ENCODE results near the gene CP.
"Not testable (repeated sequence)": the region's sequence is repeated elsewhere in the genome, so short reads cannot be mapped to it uniquely, and the experiment has no call there.

Gene CP

GRCh38 chr3:149221783-149222517 is at the start of gene CP:
TSS of gene CP (minus strand) at chr3:149221829. CDS start at chr3:149221792, 37 bp downstream.
- DNase-seq, result no peak

DNA sequence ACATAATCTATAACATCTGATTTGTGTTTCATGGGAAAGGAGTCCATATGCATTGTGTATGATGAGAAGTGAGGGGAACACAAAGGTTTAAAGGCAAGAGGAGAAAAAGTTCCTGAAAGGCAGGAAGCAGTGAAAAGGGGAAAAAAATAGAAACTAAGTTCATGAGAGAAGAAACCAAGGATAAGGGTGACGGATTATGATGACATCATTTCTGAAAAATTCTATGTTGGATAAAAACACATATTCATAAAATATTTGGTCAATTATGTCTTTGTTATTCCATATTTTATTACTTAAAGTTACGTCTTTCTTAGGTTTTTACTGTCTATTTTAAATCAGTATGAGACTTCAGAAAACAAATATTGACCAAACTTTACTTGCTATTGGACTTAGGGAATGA is 48.6 kb upstream of the CP start:
- no peak for DNase-seq

DNA sequence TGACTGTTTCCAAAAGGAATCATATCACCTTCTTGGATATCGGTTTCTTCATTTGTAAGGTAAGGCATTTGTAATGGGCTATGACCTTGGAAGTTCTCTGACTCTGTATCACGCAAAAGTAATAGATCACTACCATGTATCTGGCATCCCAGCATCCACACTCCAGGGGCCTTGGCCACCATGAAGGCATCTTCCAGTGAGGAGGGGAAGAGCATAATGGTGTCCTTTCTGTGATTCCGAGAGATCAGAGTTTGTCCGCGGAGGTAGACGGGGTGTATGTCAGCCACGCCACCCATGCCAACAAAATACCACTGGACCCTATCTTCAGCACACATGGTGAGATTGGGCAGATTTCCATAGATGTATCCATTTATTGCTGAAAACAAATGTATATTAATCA is 48.1 kb upstream of the CP start:
- no peak for DNase-seq

DNA sequence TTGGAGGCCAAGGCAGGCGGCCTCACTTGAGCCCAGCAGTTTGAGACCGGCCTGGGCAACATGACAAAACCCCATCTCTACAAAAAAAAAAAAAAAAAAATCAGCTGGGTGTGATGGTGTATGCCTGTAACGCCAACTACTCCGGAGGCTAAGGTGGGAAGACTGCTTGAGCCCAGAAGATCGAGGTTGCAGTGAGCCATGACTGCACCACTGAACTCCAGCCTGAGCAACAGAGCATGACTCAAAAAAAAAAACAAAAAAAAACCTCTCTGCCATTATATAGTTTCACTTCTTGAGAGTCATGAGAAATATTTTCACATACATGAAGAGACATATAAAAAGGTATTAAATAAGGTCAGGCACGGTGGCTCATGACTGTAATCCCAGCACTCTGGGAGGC is 45.9 kb upstream of the CP start:
- DNase-seq, result no peak

DNA sequence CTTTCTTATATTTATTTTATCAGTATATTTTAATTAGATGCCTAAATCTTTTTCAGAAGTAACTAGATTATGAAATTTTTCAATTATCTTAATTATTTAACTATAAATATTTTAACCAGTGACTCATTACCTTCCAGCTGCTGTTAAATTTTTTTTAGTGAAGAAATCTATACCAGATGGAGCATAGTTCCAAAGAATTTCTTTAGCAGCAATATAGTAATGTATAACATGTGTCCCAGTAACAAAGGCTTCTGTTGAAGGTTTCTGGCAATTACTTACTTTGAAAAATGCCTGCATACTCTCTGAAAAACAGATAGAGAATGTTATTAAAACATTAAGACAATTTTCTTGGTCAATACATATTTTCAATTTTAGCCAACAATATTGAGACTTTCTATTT is 45.1 kb upstream of the CP start:
- DNase-seq, result no peak

GRCh38 chr3:149263856-149264255 is 42.2 kb upstream of the CP start:
- DNase-seq, result no peak

DNA sequence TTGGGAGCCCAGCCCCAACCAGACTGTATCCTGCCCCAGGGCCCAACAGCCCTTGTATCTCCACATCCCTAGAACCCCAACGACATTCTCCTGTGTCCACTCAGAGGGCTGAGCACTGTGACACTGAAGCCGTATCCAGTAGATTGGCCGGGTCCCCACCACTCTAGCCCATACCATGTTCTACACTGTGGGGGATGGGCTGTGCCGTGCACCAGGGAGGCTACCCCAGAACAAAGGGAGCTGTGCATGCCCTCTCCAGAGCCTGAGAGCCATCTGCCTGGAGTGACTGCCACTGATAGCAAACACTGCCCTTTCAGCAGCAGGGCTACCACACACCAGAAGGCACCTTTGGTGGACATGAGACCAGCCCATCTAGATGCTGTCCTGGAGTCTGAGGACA is 37.1 kb upstream of the CP start:
- no peak for DNase-seq

- DNase-seq, result peak; percentile 43
These were observed 36.7 kb upstream of the CP start for GRCh38 chr3:149258298-149258697.

GRCh38 chr3:149252272-149252671 is 30.6 kb upstream of the CP start:
- peak; percentile 45 for DNase-seq

DNA sequence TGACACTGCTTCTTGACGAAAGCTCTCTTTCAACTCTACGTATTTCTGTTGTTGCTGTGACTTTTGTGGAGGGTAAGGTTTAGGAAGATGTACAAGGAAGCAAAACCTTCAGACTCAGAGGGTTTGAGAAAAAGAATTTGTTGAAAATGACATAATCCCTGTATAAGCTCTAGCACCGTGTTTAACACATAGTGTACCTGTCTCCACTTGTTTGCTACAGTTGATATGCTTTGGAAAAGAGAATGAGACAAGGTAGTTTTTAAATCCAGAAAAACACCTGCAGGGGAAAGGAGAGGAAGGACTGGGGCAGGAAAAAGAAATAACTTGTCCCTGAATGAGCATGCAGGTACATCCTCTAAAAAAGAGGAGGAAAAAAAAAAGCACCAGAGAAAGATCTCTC is 29.6 kb upstream of the CP start:
- no peak for DNase-seq

- DNase-seq, result peak; percentile 24
These were observed 26.5 kb upstream of the CP start for GRCh38 chr3:149247929-149248691.

GRCh38 chr3:149247008-149247710 is 25.5 kb upstream of the CP start:
- DNase-seq, result no peak

- DNase-seq, result no peak
These were observed 24.3 kb upstream of the CP start for GRCh38 chr3:149245738-149246451.

- DNase-seq, result no peak
These were observed 21.9 kb upstream of the CP start for GRCh38 chr3:149243540-149243939.

DNA sequence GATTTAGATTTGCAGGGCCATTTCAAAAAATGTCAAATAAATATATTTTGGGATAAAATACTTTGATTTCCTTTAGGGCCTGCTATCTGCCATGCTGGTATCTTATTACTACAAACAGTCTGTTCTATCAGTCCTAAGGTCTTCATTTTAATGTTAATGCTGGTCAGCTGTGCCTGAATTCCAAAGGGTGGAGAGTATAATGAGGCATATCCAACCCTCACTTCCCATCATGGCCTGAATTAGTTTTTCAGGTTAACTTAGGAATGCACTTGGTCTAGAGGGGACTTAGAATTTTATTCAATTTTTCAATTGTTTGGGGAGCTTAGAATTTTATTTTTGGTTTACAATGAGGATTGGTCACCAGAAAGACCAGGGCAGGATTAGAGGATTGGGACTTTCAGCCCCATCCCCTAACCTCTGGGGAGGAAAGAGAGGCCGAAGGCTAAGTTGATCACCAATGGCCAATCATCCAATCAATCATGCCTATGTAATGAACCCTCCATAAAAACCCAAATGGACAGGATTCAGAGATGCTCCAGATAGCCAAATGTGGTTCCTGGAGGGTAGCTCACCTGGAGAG is 17.8 kb upstream of the CP start:
- DNase-seq, result no peak

DNA sequence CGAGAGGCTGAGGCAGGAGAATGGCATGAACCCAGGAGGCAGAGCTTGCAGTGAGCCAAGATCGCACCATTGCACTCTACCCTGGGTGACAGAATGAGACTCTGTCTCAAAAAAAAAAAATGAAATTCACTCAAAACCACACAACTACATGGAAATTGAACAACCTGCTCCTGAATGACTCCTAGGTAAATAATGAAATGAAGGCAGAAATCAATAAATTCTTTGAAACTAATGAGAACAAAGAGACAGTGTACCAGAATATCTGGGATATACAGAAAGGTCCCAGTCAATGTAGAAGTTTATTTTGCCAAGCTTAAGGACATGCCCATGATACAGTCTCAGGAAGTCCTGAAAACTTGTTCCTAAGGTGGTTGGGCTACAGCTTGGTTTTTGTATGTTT is 16.6 kb upstream of the CP start:
- not testable (repeated sequence) for DNase-seq

GRCh38 chr3:149235599-149236424 is 14.2 kb upstream of the CP start:
- DNase-seq, result no peak

DNA sequence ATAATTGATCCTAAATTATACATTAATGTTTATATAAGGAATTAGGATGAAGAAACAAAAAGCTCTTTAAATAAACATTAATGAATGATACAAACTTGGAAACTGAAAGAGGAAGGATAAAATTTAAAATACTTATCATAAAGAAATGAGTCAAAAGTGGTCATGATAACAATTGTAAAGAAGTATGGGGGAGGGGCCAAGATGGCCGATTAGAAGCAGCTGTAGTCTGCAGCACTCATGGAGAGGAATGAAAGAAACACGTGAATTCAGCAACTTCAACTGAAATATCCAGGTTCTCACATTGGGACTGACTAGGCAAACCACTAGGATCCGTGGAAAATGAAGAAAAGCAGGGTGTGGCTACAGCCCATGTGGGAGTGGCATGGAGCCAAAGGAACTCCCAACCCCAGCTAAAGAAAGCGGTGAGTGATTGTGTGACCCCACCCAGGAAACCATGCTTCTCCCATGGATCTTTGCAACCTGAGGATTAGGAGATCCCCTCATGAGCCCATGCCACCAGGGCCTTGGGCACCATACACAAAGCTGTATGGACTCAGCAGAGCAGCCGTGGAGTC is 13.1 kb upstream of the CP start:
- peak; percentile 48 for DNase-seq

GRCh38 chr3:149233323-149233722 is 11.7 kb upstream of the CP start:
- DNase-seq, result peak; percentile 78

DNA sequence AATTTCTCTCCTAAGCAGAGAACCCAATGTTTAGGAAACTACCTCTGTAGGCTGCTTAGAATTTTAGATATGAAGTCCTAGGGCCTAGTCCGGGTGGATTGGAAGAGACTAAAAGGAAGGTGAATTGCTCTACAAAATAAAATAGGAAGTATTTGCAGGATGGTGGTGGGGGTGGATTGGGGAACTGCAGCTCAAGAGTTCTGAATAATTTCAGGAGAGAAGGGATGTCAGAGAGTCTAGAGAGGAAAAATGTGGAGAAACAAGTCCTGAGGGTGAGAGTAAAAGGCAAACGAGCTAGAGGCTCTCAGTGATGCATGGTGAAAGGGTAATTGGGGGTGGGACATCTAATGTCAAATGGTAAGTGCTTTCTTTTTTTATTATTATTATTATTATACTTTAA is 10.2 kb upstream of the CP start:
- no peak for DNase-seq

GRCh38 chr3:149227591-149228268 is 6.1 kb upstream of the CP start:
- DNase-seq, result no peak

All from hematopoietic multipotent progenitor cell treated with erythropoietin and hydrocortisone succinate and interleukin-3 and kit ligand, for 4 days (in vitro differentiated cells).